Uterus (tissue), 4 donors: ENCODE results near the gene AMOTL1. TPM values are rescaled to one million over a fixed set of nuclear protein-coding genes. Genes with fewer than 3 reads are reported as not detected.
A peak's percentile ranks its signal among the peaks of the same experiment; 100 is the strongest.

Experiments
- DNase-seq, 2 donors: peaks; one replicate each; pipeline ENCODE4 v3.0.0-alpha.2; 2019 to 2020
- H3K27ac ChIP-seq, 2 donors: fragments of 200-600 bp; sonication (generic); 1 replicate in 1 of 2; 2 replicates in 1 of 2; pipeline ENCODE4 v1.5.1; 2016 to 2018
- H3K27me3 ChIP-seq, 2 donors: fragments of 200-600 bp; sonication (generic); one replicate each; pipeline ENCODE4 v1.5.1; 2018 to 2019; ENCODE audit warnings: control low read depth in 1 of 2
- H3K36me3 ChIP-seq, 2 donors: fragments of 200-600 bp; sonication (generic); one replicate each; pipeline ENCODE4 v1.5.1; 2019; ENCODE audit warnings: control low read depth in 1 of 2
- H3K4me1 ChIP-seq, 2 donors: fragments of 200-600 bp; sonication (generic); one replicate each; pipeline ENCODE4 v1.5.1; 2018 to 2019; ENCODE audit warnings: control low read depth in 1 of 2
- H3K4me3 ChIP-seq, 2 donors: fragments of 200-600 bp; sonication (generic); 1 replicate in 1 of 2; 2 replicates in 1 of 2; pipeline ENCODE4 v1.5.1; 2018 to 2019; ENCODE audit warnings: mild to moderate bottlenecking in 1 of 2
- H3K9me3 ChIP-seq, 2 donors: fragments of 200-600 bp; sonication (generic); one replicate each; pipeline ENCODE4 v1.5.1; 2019; ENCODE audit warnings: control low read depth in 1 of 2
- POLR2A ChIP-seq, 2 donors: fragments of 450-650 bp; IDR thresholded peaks; one replicate each; pipeline ENCODE4 v1.6.1; 2016; ENCODE audit warnings: antibody characterized with exemption in 2 of 2, mild to moderate bottlenecking in 1 of 2, moderate library complexity in 1 of 2
- intact Hi-C: fragments of 100-400 bp; cut with DNase I; formaldehyde crosslinking; loops from one replicate; pipeline ENCODE4 v1.15.1; 2023; ENCODE audit warnings: low total_unique reads
- total RNA-seq, 4 donors: library from RNA; depleted of rRNA in 3 of 4; stranded (reverse); fragments of >200 nt in 3 of 4; gene quantifications; one replicate each; pipeline versions ENCODE4 v1.1.0 to v1.2.4, GENCODE V29; 2014 to 2023
- TF ChIP-seq, protein P1 (sequence below), 4 experiments: fragments of 200-600 bp in 2 of 4; fragments of 450-650 bp in 2 of 4; sonication (generic) in 2 of 4; IDR thresholded peaks; one replicate each; pipeline ENCODE4 v1.5.1; 2016 to 2019; ENCODE audit warnings: antibody characterized with exemption in 4 of 4, mild to moderate bottlenecking in 2 of 4, moderate library complexity in 1 of 4
- donor health status: DM: yes; HTN: yes; CAD: no.

AMOTL1 gene
- total RNA-seq, 4 donors from 2014 or later, result 20.6 to 107 (median 41.5) TPM

DNA sequence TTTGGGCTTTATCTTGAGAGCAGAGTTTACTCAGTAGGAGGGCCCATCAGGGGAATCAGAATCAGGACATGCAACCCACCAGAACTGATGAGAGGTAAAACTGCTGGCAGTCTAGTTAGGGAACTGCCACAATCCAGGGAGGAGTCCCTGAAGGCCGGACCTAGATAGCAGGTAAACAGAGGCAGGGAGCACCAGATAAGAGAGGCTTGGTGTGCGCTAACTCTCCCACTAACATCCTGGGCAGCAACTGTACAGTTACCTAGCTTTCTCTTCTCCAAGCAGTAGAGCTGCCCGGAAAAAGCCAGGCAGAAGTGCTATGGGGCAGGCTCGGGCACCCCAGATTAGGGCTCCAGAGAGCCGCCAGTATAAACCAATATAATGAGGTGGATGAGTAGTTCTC lies 865 bp upstream of the AMOTL1 start:
- intact Hi-C loops, result no loop called here
- no peak overlapping the region for H3K4me3 ChIP-seq
- peaks cover 0 to 3% of the 10 kb centered on the region in 2 donors for H3K4me1 ChIP-seq
- H3K27ac ChIP-seq, result peak overlapping the region; percentile 94 to 96
- no peaks in the 10 kb centered on the region for H3K9me3 ChIP-seq
- DNase-seq, result no peak
- H3K36me3 ChIP-seq, result no peaks in the 10 kb centered on the region
- no peaks in the 10 kb centered on the region for H3K27me3 ChIP-seq
- TF ChIP-seq, protein P1, sequence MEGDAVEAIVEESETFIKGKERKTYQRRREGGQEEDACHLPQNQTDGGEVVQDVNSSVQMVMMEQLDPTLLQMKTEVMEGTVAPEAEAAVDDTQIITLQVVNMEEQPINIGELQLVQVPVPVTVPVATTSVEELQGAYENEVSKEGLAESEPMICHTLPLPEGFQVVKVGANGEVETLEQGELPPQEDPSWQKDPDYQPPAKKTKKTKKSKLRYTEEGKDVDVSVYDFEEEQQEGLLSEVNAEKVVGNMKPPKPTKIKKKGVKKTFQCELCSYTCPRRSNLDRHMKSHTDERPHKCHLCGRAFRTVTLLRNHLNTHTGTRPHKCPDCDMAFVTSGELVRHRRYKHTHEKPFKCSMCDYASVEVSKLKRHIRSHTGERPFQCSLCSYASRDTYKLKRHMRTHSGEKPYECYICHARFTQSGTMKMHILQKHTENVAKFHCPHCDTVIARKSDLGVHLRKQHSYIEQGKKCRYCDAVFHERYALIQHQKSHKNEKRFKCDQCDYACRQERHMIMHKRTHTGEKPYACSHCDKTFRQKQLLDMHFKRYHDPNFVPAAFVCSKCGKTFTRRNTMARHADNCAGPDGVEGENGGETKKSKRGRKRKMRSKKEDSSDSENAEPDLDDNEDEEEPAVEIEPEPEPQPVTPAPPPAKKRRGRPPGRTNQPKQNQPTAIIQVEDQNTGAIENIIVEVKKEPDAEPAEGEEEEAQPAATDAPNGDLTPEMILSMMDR (IDR thresholded peaks at IDR 0.05), result no peak
- TF ChIP-seq POLR2A (IDR thresholded peaks at IDR 0.05), result no peak

GRCh38 chr11:94768602-94769541 lies 716 bp downstream of the AMOTL1 start:
- Histone ChIP-seq H3K4me3 (peak overlapping the region; percentile 77 to 87), H3K27ac (peak overlapping the region; percentile 94 to 96), H3K9me3 (no peaks in the 10 kb centered on the region), H3K4me1 (peaks cover 0 to 3% of the 10 kb centered on the region in 2 donors), H3K36me3 (no peaks in the 10 kb centered on the region), H3K27me3 (no peaks in the 10 kb centered on the region)
- intact Hi-C loops, result no loop called here
- peak; percentile 38 to 53 for DNase-seq
- TF ChIP-seq, protein P1 (IDR thresholded peaks at IDR 0.05), result no peak
- peak in 1 of 2 donors; percentile 5 for TF ChIP-seq POLR2A (IDR thresholded peaks at IDR 0.05)

DNA sequence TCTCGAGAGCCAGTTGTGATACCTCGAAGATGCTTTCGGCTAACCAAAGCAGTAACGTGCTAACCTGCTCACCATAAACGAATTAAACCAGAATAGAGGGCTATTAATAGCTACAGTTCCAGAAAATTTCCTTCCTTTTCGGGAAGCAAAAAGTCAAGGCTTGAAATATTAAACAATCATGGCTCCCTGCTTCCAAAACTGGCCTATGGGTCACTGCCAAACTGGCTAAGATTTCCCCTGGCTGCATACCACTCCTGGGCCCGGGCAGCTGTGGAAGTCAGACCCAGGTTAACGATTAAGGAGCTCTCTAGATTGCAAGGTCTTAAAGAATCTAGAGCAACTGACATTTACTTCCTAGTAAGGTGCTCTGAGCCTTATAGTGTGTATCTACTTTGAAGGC lies 1.7 kb downstream of the AMOTL1 start:
- intact Hi-C loops, result no loop called here
- TF ChIP-seq, protein P1 (IDR thresholded peaks at IDR 0.05), result no peak
- no peak for TF ChIP-seq POLR2A (IDR thresholded peaks at IDR 0.05)
- Histone ChIP-seq H3K27me3 (no peaks in the 10 kb centered on the region), H3K4me1 (peaks cover 0 to 3% of the 10 kb centered on the region in 2 donors), H3K4me3 (peak overlapping the region; percentile 77 to 87), H3K36me3 (no peaks in the 10 kb centered on the region), H3K27ac (peak overlapping the region; percentile 94 to 96), H3K9me3 (no peaks in the 10 kb centered on the region)
- no peak for DNase-seq

DNA sequence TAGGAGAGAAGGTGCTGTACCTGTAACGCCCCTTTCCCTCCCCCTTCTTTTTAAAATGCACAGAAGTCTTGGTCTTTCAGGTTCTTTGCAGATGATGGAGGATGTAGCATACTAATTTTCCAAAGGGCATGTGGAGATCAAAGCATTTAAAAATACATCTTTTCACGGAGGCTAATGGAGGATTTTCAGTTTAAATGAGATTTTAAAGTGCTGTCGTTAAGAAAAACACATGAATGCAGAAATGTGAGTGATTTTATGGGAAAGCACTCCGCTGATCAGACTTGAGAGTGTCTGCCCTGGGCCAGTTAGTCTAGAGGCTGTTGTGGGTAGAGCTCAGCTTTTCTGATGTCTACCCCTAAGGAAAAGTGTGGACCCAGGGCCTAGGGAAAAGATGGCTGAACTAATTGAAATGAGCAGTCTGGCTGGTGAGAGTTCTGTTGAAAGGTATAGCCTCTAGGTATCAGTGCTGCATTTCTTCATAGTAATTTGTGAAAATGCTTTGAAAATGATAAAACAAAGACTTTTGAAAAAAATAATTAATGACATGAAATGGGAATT lies 2.5 kb downstream of the AMOTL1 start:
- Histone ChIP-seq H3K4me1 (peaks cover 0 to 3% of the 10 kb centered on the region in 2 donors), H3K36me3 (no peaks in the 10 kb centered on the region), H3K27me3 (no peaks in the 10 kb centered on the region), H3K9me3 (no peaks in the 10 kb centered on the region), H3K4me3 (peak overlapping the region; percentile 77 to 87), H3K27ac (peak overlapping the region; percentile 94 to 96)
- TF ChIP-seq POLR2A (IDR thresholded peaks at IDR 0.05), result no peak
- TF ChIP-seq, protein P1 (IDR thresholded peaks at IDR 0.05), result no peak
- no peak for DNase-seq
- intact Hi-C loops, result no loop called here

DNA sequence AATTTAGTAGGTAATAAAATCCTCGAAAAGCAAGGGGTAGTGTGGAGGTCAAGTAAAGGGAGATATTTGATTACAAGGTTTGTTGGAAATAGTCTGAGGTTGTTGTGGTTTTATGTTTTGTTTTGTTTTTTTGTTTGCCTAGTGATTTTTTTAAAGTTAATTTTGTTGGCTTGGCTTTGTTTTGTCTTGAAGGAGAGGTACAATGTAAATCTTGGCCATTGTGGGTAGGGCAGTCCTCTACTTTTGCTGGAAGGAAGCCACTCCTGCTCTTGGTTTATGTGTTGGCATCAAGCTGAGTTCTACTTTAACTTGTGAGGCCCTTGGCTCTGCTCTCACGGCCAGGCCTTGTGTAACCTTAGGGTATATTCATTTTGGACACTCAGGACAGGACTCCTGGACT lies 3.2 kb downstream of the AMOTL1 start:
- DNase-seq, result no peak
- intact Hi-C loops, result no loop called here
- H3K27ac ChIP-seq, result peak overlapping the region in 1 of 2 donors; percentile 96
- TF ChIP-seq, protein P1 (IDR thresholded peaks at IDR 0.05), result no peak
- TF ChIP-seq POLR2A (IDR thresholded peaks at IDR 0.05), result no peak
- H3K4me1 ChIP-seq, result peaks cover 3% of the 10 kb centered on the region in 2 donors
- no peak overlapping the region for H3K4me3 ChIP-seq
- H3K9me3 ChIP-seq, result no peaks in the 10 kb centered on the region
- H3K27me3 ChIP-seq, result no peaks in the 10 kb centered on the region
- H3K36me3 ChIP-seq, result no peaks in the 10 kb centered on the region
